ENCODE measurements around the gene KIF5B.

DNA sequence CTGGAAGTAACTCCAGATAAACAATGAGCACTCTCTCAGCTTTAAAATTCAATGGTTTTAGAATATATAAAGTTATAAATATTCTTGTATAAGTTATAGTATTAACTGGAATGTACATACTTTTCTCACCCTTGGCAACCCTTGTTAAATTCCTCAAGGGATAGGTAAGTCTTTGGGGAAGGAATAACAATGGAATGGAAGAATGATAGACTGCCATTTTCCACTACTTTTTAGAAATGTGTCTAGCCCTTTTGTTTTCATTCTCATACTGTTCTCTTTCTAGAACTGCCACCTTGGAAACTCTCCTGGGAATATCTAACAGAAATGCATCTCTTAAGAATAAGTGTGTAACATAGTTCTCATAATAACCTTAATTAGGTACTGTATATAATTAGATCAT lies 8.3 kb downstream of the KIF5B start:
- no peak for TF ChIP-seq GATA2 (IDR thresholded peaks at IDR 0.05; ENCODE audit: low read depth, low read length)
- no peak for TF ChIP-seq GATA3 (IDR thresholded peaks at IDR 0.05; ENCODE audit: low read depth, low read length)

Data from SH-SY5Y (cell line).